ENCODE results near the gene SLC25A47.

The SLC25A47 gene

DNA sequence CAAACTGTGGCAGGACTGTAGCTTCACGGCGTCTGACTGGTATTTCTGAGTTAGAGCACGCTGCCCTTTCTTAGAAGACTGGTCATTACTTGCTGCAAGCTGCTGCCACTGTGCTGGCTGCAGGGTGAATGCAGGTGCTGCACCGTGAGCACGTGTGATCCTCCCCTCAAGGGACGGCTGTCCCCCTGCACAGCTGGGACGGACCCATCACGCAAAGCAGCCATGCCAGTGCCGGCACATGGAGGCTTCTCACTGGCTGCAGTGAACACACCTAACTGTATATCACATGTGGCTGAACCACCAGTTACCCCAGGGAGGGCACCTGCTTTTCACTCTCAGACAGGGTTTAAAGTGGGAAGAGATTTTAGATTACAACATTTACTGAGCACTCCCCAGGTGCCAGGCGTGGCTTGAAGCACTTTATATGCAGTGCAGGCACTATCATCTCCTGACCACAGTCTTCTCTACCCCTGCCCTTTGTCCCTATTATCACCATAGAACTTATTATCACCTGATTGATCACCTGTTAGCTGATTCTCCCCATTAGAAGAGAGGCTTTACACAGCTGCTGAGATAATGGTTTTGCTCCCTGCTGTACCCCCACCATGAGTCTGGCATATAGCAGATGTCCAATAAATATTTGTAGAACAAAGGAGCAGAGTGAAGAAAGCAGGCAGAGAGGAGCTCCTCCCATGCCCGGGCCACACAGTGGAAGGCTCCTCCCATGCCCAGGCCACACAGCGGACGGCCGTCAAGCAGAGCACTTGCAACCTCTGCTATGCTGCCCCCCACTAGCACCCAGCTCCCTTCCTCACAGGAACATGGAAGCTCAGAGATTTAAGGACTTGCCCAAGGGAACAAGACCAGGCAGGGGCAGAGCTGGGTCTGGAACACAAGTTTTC lies 25.9 kb downstream of the SLC25A47 start:
- no peak overlapping the region for H3K4me3 ChIP-seq (ENCODE audit: low read length)
- peaks cover 23% of the 10 kb centered on the region for H3K36me3 ChIP-seq (ENCODE audit: control insufficient read depth, insufficient read depth, low read length)
- H3K27me3 ChIP-seq (ENCODE audit: control insufficient read depth, insufficient read depth, low read length), result no peaks in the 10 kb centered on the region
- peaks cover 9% of the 10 kb centered on the region for H3K4me1 ChIP-seq (ENCODE audit: control insufficient read depth, insufficient read depth, low read length)
- no peak overlapping the region for H3K9ac ChIP-seq (ENCODE audit: low read length)
- no peaks in the 10 kb centered on the region for H3K9me3 ChIP-seq (ENCODE audit: control insufficient read depth, low read length)

DNA sequence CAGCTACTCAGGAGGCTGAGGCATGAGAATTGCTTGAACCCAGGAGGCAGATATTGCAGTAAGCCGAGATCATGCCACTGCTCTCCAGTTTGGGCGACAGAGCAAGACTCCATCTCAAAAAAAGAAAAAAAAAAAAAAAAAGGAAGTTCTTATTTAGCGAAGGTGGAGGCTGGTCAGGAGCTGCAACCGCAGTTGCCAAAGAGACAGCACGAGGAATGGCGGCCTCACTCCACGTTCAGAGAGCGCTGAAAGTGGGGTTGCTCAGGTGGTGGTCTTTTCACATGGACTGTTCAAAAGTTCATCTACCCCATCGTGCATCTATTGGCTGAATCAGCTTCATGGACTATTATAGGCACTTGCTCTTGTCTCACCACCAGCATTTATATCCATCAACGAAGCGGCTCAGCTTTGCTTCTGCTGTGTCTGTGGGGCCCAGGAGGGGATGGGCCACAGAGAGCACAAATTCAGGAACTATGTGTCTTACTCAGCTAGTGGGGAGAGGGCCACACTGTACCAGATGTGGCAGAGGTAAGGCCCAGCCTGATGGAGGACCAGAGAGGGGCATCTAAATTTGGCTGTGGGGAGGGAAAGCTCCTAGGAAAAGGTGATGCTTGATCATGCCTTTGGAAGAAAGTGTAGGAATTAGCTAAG lies 27.3 kb downstream of the SLC25A47 start:
- H3K36me3 ChIP-seq (ENCODE audit: control insufficient read depth, insufficient read depth, low read length), result peaks cover 25% of the 10 kb centered on the region
- H3K4me1 ChIP-seq (ENCODE audit: control insufficient read depth, insufficient read depth, low read length), result peaks cover 9% of the 10 kb centered on the region
- no peak overlapping the region for H3K9ac ChIP-seq (ENCODE audit: low read length)
- H3K4me3 ChIP-seq (ENCODE audit: low read length), result no peak overlapping the region
- H3K27me3 ChIP-seq (ENCODE audit: control insufficient read depth, insufficient read depth, low read length), result no peaks in the 10 kb centered on the region
- H3K9me3 ChIP-seq (ENCODE audit: control insufficient read depth, low read length), result no peaks in the 10 kb centered on the region

DNA sequence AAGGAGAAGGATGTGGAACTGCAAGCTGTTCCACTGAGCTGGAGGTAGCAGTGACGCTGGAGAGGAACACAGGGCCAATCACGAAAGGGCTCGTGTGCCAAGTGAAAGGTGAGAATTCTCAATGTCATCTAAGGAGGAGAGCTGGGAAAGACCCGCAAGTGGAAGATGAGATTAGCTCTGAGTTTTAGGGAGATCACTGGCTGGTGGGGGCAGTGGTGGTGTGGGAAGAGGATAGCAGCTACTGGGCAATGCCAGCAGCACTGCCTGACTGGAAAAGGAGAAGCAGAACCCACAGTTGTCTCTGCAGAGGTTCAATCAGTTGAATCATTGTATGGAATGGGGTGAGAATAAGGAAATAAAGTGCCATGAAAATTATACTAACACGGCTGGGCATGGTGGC lies 27.8 kb downstream of the SLC25A47 start:
- no peaks in the 10 kb centered on the region for H3K27me3 ChIP-seq (ENCODE audit: control insufficient read depth, insufficient read depth, low read length)
- no peak overlapping the region for H3K9ac ChIP-seq (ENCODE audit: low read length)
- peaks cover 25% of the 10 kb centered on the region for H3K36me3 ChIP-seq (ENCODE audit: control insufficient read depth, insufficient read depth, low read length)
- no peak overlapping the region for H3K4me3 ChIP-seq (ENCODE audit: low read length)
- H3K9me3 ChIP-seq (ENCODE audit: control insufficient read depth, low read length), result no peaks in the 10 kb centered on the region
- H3K4me1 ChIP-seq (ENCODE audit: control insufficient read depth, insufficient read depth, low read length), result peaks cover 9% of the 10 kb centered on the region

DNA sequence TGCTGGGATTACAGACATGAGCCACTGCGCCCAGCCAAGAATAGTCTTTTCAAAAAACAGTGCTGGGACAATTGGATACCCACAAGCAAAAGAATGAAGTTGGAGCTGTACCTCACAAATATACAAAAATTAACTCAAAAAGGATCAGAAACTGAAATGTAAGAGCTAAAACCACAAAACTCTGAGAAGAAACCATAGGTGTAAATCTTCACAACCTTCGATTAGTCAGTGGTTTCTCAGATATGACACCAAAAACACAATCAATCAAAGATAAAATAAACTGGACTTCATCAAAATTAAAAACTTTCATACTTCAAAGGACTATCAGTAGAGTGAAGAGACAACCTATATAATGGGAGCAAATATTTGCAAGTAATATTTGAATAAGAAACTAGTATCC lies 35.3 kb downstream of the SLC25A47 start:
- Histone ChIP-seq H3K4me3 (ENCODE audit: low read length) (no peak overlapping the region), H3K9ac (ENCODE audit: low read length) (no peak overlapping the region), H3K36me3 (ENCODE audit: control insufficient read depth, insufficient read depth, low read length) (peaks cover 26% of the 10 kb centered on the region), H3K4me1 (ENCODE audit: control insufficient read depth, insufficient read depth, low read length) (no peaks in the 10 kb centered on the region), H3K27me3 (ENCODE audit: control insufficient read depth, insufficient read depth, low read length) (no peaks in the 10 kb centered on the region), H3K9me3 (ENCODE audit: control insufficient read depth, low read length) (no peaks in the 10 kb centered on the region)

DNA sequence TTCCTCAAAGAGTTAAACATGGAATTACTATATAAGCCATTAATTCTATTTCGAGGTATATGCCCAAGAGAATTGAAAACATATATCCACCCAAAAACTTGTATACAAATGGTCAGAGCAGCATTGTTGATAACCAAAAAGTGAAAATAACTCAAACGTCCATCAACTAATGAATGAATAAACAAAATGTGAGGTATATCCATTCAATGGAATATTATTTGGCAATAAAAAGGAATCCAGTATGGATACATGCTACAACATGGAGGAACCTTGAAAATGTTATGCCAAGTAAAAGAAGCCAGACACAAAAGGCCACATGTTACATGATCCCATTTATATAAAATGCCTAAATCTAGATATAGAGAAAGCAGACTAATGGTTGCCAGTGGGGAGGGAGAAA lies 36.0 kb downstream of the SLC25A47 start:
- Histone ChIP-seq H3K36me3 (ENCODE audit: control insufficient read depth, insufficient read depth, low read length) (peaks cover 21% of the 10 kb centered on the region), H3K9ac (ENCODE audit: low read length) (no peak overlapping the region), H3K4me1 (ENCODE audit: control insufficient read depth, insufficient read depth, low read length) (no peaks in the 10 kb centered on the region), H3K27me3 (ENCODE audit: control insufficient read depth, insufficient read depth, low read length) (no peaks in the 10 kb centered on the region), H3K4me3 (ENCODE audit: low read length) (no peak overlapping the region), H3K9me3 (ENCODE audit: control insufficient read depth, low read length) (no peaks in the 10 kb centered on the region)

DNA sequence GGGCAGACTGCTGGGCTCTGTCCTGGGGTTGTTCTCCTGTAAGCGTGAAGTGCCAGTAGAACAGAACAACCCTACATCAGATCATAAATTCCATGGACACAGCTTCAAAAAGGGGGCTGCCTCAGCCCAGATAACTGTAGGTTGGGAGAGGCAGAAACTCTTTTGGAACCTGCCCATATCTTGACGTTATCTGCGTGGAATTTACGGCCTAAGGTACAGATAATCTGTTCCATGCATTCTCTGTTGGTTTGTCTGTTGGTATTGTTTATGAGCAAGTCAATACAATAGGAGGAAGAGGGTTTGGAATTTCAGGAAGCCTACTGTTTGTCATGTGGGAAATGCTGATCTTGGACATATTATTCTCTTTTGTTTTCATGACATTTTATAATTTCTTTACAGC lies 36.7 kb downstream of the SLC25A47 start:
- no peak overlapping the region for H3K9ac ChIP-seq (ENCODE audit: low read length)
- H3K27me3 ChIP-seq (ENCODE audit: control insufficient read depth, insufficient read depth, low read length), result no peaks in the 10 kb centered on the region
- no peaks in the 10 kb centered on the region for H3K9me3 ChIP-seq (ENCODE audit: control insufficient read depth, low read length)
- no peak overlapping the region for H3K4me3 ChIP-seq (ENCODE audit: low read length)
- H3K36me3 ChIP-seq (ENCODE audit: control insufficient read depth, insufficient read depth, low read length), result peaks cover 21% of the 10 kb centered on the region
- H3K4me1 ChIP-seq (ENCODE audit: control insufficient read depth, insufficient read depth, low read length), result no peaks in the 10 kb centered on the region

DNA sequence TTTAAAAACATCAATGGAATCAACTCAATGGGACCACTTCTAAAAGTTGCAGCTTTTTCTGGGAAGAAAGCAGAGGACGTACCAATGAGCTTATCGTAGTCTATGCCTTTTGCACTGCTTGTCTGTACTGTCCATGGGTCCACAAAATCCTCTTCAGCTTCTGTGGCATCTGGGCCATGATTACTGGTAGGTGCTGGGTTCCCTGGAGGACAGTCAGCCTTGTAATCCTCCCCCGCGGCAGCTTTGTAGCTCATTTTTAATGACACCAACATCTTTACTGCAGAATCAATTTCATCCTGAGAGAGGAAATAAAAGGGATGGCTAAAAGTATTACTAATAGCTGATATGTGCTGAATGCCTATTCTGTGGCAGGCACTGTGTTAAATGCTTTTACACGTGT lies 38.5 kb downstream of the SLC25A47 start:
- Histone ChIP-seq H3K9ac (ENCODE audit: low read length) (no peak overlapping the region), H3K4me3 (ENCODE audit: low read length) (no peak overlapping the region), H3K4me1 (ENCODE audit: control insufficient read depth, insufficient read depth, low read length) (no peaks in the 10 kb centered on the region), H3K27me3 (ENCODE audit: control insufficient read depth, insufficient read depth, low read length) (no peaks in the 10 kb centered on the region), H3K9me3 (ENCODE audit: control insufficient read depth, low read length) (no peaks in the 10 kb centered on the region), H3K36me3 (ENCODE audit: control insufficient read depth, insufficient read depth, low read length) (peaks cover 21% of the 10 kb centered on the region)

DNA sequence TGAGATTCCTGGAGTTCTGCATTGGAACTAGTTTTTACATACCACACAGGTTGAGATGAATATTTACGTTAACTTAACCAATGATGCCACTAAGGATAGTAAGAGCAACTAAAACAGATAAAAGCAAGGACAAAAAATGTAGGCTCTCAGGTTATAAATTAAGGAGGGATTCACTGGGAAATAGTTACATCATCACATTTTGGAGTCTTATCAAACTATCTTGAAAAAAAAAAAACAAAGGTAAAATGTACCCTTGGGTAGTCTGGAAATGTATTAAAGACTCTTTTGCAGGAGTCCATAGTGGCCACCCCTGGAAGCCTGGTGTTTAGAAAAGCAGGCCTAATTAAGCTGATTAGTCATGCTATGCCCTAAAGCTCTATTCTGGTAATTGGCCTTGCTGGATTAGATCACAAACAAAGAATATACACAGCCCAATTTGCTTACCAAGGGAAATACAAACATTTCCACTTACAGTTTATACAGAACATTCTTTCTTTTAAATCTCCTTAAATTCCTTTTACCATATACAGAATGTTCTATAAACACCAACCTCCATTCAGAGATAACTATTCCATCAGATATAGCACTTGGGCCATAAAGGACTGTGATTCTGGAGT lies 39.3 kb downstream of the SLC25A47 start:
- Histone ChIP-seq H3K36me3 (ENCODE audit: control insufficient read depth, insufficient read depth, low read length) (peaks cover 21% of the 10 kb centered on the region), H3K4me1 (ENCODE audit: control insufficient read depth, insufficient read depth, low read length) (no peaks in the 10 kb centered on the region), H3K4me3 (ENCODE audit: low read length) (no peak overlapping the region), H3K27me3 (ENCODE audit: control insufficient read depth, insufficient read depth, low read length) (no peaks in the 10 kb centered on the region), H3K9me3 (ENCODE audit: control insufficient read depth, low read length) (no peaks in the 10 kb centered on the region), H3K9ac (ENCODE audit: low read length) (no peak overlapping the region)

DNA sequence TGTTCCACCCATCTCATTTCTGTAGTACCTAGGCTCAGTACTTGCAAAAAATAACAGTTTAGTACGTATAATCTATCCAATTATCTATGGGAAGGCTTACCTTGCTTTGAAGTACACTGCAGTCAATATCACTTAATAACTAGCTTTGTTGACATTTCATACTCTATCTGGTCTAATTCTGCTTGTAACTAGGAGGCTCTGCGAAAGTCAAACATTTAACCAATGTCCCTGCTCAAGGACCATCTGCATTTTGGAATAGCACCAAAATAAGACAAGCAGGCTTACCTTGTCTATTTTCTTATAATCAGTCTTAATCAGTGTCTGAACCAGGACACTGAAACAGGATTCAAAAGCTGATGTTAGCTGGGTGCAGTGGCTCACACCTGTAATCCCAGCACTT lies 39.9 kb downstream of the SLC25A47 start:
- Histone ChIP-seq H3K4me1 (ENCODE audit: control insufficient read depth, insufficient read depth, low read length) (no peaks in the 10 kb centered on the region), H3K4me3 (ENCODE audit: low read length) (no peak overlapping the region), H3K9me3 (ENCODE audit: control insufficient read depth, low read length) (no peaks in the 10 kb centered on the region), H3K36me3 (ENCODE audit: control insufficient read depth, insufficient read depth, low read length) (peaks cover 21% of the 10 kb centered on the region), H3K9ac (ENCODE audit: low read length) (no peak overlapping the region), H3K27me3 (ENCODE audit: control insufficient read depth, insufficient read depth, low read length) (no peaks in the 10 kb centered on the region)

DNA sequence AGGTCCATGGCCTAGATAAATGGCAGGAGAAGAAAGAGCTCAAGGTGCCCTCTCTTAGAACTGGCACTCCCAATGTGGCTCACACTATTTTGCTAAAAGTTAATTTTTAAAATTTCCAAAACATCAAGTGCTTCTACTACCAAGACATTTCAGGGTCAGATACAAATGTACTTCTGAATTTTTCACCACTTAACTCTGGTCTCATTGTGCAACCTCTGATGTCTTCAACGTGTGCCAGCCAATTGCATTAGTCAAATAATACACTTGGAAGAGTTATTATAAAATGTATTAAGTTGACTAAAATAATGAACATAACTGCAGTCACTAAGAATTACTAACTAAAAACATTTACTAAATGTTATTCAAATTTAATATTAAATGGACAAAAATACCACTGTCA lies 41.3 kb downstream of the SLC25A47 start:
- Histone ChIP-seq H3K9me3 (ENCODE audit: control insufficient read depth, low read length) (no peaks in the 10 kb centered on the region), H3K9ac (ENCODE audit: low read length) (no peak overlapping the region), H3K27me3 (ENCODE audit: control insufficient read depth, insufficient read depth, low read length) (no peaks in the 10 kb centered on the region), H3K36me3 (ENCODE audit: control insufficient read depth, insufficient read depth, low read length) (peaks cover 25% of the 10 kb centered on the region), H3K4me1 (ENCODE audit: control insufficient read depth, insufficient read depth, low read length) (no peaks in the 10 kb centered on the region), H3K4me3 (ENCODE audit: low read length) (no peak overlapping the region)

DNA sequence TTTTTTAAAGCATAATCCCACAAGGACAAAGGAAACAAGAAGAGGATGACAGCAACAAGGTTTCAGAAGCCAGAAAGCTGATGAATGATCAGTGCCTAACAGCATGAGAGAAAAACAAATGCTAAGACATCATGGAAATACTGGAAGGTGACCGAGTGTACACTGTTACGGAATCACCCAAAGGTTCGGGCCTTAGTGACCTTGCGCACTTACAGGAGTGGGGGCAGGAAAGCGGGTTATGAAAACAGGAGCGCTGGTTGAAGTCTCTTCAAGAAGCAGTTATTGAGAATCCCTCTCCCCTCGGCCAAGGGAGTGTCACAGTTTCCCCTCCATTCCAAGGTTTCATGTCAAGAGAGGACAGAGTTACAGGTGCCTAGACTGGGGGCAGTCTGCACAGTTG lies 42.6 kb downstream of the SLC25A47 start:
- Histone ChIP-seq H3K4me1 (ENCODE audit: control insufficient read depth, insufficient read depth, low read length) (no peaks in the 10 kb centered on the region), H3K9ac (ENCODE audit: low read length) (no peak overlapping the region), H3K27me3 (ENCODE audit: control insufficient read depth, insufficient read depth, low read length) (no peaks in the 10 kb centered on the region), H3K36me3 (ENCODE audit: control insufficient read depth, insufficient read depth, low read length) (peaks cover 18% of the 10 kb centered on the region), H3K9me3 (ENCODE audit: control insufficient read depth, low read length) (no peaks in the 10 kb centered on the region), H3K4me3 (ENCODE audit: low read length) (no peak overlapping the region)

DNA sequence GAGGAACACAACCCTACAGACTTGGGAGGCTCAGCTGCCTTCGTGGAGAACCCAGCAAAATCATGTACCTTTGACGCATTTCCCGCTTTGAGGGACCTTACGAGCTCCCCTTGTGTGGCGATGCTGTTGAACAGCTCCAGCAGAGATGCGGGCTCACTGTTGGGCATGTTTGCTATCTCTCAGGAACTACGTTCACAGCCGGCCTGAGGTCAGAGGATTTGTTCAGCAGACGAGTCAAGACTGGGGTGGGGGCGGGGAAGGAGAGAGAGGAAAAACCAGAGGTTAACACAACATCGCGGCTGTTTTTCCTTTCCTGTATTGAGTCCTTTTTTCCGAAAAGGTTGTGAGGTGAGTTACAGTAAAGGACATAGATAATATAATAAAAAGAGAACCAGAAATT lies 45.9 kb downstream of the SLC25A47 start:
- H3K9me3 ChIP-seq (ENCODE audit: control insufficient read depth, low read length), result no peaks in the 10 kb centered on the region
- H3K4me3 ChIP-seq (ENCODE audit: low read length), result no peak overlapping the region
- no peaks in the 10 kb centered on the region for H3K4me1 ChIP-seq (ENCODE audit: control insufficient read depth, insufficient read depth, low read length)
- H3K27me3 ChIP-seq (ENCODE audit: control insufficient read depth, insufficient read depth, low read length), result no peaks in the 10 kb centered on the region
- peaks cover 6% of the 10 kb centered on the region for H3K36me3 ChIP-seq (ENCODE audit: control insufficient read depth, insufficient read depth, low read length)
- no peak overlapping the region for H3K9ac ChIP-seq (ENCODE audit: low read length)

Data from mucosa of stomach (tissue), 1 donor.